Tibial nerve (tissue), 4 donors: ENCODE measurements around the gene IFIT3. TPM values are rescaled to one million over a fixed set of nuclear protein-coding genes. Genes with fewer than 3 reads are reported as not detected.
A peak's percentile ranks its signal among the peaks of the same experiment; 100 is the strongest.

ENCODE experiments used
- DNase-seq, 2 donors: peaks; one replicate each; pipeline ENCODE4 v3.0.0-alpha.2; 2019; ENCODE audit warnings: low spot score in 2 of 2
- H3K27ac ChIP-seq, 4 donors: fragments of 200-600 bp; sonication (generic) in 3 of 4; one replicate each; pipeline ENCODE4 v1.5.1; 2017 to 2019; ENCODE audit warnings: mild to moderate bottlenecking in 1 of 4
- H3K27me3 ChIP-seq, 2 donors: fragments of 200-600 bp; sonication (generic) in 1 of 2; one replicate each; pipeline versions ENCODE4 v1.5.1 to v1.6.0; 2017 to 2019
- H3K36me3 ChIP-seq, 3 donors: fragments of 200-600 bp; sonication (generic); one replicate each; pipeline ENCODE4 v1.5.1; 2018 to 2019
- H3K4me1 ChIP-seq, 4 donors: fragments of 200-600 bp; sonication (generic) in 3 of 4; one replicate each; pipeline ENCODE4 v1.5.1; 2017 to 2019
- H3K4me3 ChIP-seq, 4 donors: fragments of 200-600 bp; sonication (generic) in 3 of 4; one replicate each; pipeline ENCODE4 v1.5.1; 2017 to 2019; ENCODE audit warnings: mild to moderate bottlenecking in 1 of 4, moderate library complexity in 1 of 4
- H3K9me3 ChIP-seq, 4 donors: fragments of 200-600 bp; sonication (generic) in 3 of 4; one replicate each; pipeline ENCODE4 v1.5.1; 2017 to 2019
- EP300 ChIP-seq, 2 donors: sonication (generic); formaldehyde crosslinking; IDR thresholded peaks; one replicate each; pipeline ENCODE4 v1.6.1; 2017; ENCODE audit warnings: antibody characterized with exemption in 2 of 2, mild to moderate bottlenecking in 1 of 2
- POLR2A ChIP-seq, 2 donors: fragments of 450-650 bp; IDR thresholded peaks; one replicate each; pipeline ENCODE4 v1.6.1; 2017; ENCODE audit warnings: antibody characterized with exemption in 2 of 2, mild to moderate bottlenecking in 2 of 2, moderate library complexity in 2 of 2
- WGBS, 2 donors: methylation state at CpG; one replicate each; pipeline ENCODE4 v1.1.5; 2018; 5-methylcytosine and 5-hydroxymethylcytosine counted together
- total RNA-seq, 4 donors: library from RNA; depleted of rRNA; stranded (reverse); fragments of >200 nt; gene quantifications; one replicate each; pipeline ENCODE4 v1.1.0, GENCODE V29; 2016
- TF ChIP-seq, protein P1 (sequence below), 5 experiments: fragments of 200-600 bp in 3 of 5; fragments of 450-650 bp in 2 of 5; sonication (generic) in 3 of 5; IDR thresholded peaks; one replicate each; pipeline ENCODE4 v1.5.1; 2016 to 2019; ENCODE audit warnings: antibody characterized with exemption in 5 of 5, mild to moderate bottlenecking in 3 of 5, moderate library complexity in 2 of 5

Gene IFIT3
- total RNA-seq, 4 donors from 2014 or later: 7.2 to 24.9 (median 17.6) TPM

DNA sequence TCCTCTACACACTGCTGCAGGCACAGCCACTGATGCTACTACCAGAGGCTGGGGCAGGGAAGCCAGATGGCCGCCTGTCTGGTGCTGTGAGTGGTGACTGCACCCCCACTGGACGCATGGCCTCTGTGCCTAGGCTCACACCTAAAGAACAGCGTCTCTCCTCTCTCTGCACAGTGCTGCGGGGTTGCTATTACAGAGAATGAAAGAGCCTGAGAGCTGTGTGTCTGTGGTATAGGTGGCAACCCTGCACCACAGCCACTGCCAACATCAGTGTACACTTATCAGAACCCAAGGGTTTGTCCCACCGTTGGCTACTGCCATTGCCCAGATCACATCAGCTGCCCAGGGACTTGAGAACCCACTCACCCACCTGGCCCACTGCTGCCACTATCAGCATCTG, 30.0 kb upstream of the IFIT3 start:
- Histone ChIP-seq H3K4me1 (peaks cover 0 to 40% (median 20%) of the 10 kb centered on the region in 4 donors), H3K27ac (no peak overlapping the region), H3K36me3 (no peaks in the 10 kb centered on the region), H3K9me3 (no peaks in the 10 kb centered on the region), H3K27me3 (no peaks in the 10 kb centered on the region), H3K4me3 (no peak overlapping the region)
- WGBS, 2 donors: 100% methylated on average over 1 to 5 of the region's 5 CpGs
- TF ChIP-seq POLR2A (IDR thresholded peaks at IDR 0.05) (no peak), EP300 (IDR thresholded peaks at IDR 0.05) (no peak)
- TF ChIP-seq, protein P1, sequence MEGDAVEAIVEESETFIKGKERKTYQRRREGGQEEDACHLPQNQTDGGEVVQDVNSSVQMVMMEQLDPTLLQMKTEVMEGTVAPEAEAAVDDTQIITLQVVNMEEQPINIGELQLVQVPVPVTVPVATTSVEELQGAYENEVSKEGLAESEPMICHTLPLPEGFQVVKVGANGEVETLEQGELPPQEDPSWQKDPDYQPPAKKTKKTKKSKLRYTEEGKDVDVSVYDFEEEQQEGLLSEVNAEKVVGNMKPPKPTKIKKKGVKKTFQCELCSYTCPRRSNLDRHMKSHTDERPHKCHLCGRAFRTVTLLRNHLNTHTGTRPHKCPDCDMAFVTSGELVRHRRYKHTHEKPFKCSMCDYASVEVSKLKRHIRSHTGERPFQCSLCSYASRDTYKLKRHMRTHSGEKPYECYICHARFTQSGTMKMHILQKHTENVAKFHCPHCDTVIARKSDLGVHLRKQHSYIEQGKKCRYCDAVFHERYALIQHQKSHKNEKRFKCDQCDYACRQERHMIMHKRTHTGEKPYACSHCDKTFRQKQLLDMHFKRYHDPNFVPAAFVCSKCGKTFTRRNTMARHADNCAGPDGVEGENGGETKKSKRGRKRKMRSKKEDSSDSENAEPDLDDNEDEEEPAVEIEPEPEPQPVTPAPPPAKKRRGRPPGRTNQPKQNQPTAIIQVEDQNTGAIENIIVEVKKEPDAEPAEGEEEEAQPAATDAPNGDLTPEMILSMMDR (IDR thresholded peaks at IDR 0.05): no peak
- DNase-seq: no peak

DNA sequence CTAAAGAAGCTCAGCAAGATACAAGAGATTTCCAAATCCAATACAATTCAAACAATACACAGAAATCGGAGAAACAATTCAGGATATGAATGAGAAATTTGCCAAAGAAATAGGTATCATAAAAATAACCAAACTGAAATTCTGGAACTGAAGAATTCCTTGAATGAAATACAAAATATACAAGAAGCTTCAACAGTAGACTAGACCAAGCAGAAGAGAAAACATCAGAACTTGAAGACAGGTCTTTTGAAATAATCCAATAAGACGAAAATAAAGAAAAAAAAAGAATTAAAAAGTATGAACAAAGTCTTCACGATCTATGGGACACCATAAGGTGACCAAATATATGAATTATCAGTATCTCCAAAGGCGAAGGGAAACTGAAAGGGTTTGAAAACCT, 28.8 kb upstream of the IFIT3 start:
- no peak for DNase-seq
- Histone ChIP-seq H3K4me3 (no peak overlapping the region), H3K9me3 (no peaks in the 10 kb centered on the region), H3K27me3 (no peaks in the 10 kb centered on the region), H3K36me3 (no peaks in the 10 kb centered on the region), H3K27ac (no peak overlapping the region), H3K4me1 (peaks cover 0 to 52% (median 31%) of the 10 kb centered on the region in 4 donors)
- TF ChIP-seq, protein P1 (IDR thresholded peaks at IDR 0.05): no peak
- TF ChIP-seq POLR2A (IDR thresholded peaks at IDR 0.05): no peak
- TF ChIP-seq EP300 (IDR thresholded peaks at IDR 0.05): no peak
- 83 to 84% methylated on average over 4 of the region's 4 CpGs for WGBS, 2 donors

DNA sequence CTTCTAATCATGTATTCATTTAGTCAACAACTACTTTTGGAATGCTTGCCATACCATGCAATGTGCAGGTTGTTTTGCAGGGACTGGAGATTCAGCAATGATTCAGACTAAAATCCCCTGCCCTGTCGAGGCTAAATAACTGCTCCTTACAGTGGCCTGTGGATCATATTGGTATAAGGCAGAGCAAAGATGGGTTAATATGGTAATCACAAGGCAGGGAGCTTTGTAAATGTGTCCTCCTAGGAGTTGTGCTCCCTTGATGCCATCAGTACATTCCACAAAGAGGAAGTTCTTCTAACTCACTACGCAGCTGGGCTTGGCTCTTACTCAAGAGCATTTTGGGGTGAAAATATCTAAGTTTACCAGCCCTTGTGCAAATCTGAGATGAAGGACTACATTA, 26.6 kb upstream of the IFIT3 start:
- Histone ChIP-seq H3K36me3 (peaks cover 0 to 8% (median 0%) of the 10 kb centered on the region in 3 donors), H3K4me3 (peak overlapping the region; percentile 40 to 60 (median 54)), H3K9me3 (no peaks in the 10 kb centered on the region), H3K4me1 (peaks cover 0 to 54% (median 34%) of the 10 kb centered on the region in 4 donors), H3K27ac (peak overlapping the region; percentile 82 to 96 (median 90)), H3K27me3 (no peaks in the 10 kb centered on the region)
- WGBS, 2 donors: 0% methylated on average over 2 of the region's 2 CpGs
- DNase-seq: peak in 1 of 2 donors; percentile 51
- no peak for TF ChIP-seq EP300 (IDR thresholded peaks at IDR 0.05)
- TF ChIP-seq POLR2A (IDR thresholded peaks at IDR 0.05): no peak
- TF ChIP-seq, protein P1 (IDR thresholded peaks at IDR 0.05): no peak

DNA sequence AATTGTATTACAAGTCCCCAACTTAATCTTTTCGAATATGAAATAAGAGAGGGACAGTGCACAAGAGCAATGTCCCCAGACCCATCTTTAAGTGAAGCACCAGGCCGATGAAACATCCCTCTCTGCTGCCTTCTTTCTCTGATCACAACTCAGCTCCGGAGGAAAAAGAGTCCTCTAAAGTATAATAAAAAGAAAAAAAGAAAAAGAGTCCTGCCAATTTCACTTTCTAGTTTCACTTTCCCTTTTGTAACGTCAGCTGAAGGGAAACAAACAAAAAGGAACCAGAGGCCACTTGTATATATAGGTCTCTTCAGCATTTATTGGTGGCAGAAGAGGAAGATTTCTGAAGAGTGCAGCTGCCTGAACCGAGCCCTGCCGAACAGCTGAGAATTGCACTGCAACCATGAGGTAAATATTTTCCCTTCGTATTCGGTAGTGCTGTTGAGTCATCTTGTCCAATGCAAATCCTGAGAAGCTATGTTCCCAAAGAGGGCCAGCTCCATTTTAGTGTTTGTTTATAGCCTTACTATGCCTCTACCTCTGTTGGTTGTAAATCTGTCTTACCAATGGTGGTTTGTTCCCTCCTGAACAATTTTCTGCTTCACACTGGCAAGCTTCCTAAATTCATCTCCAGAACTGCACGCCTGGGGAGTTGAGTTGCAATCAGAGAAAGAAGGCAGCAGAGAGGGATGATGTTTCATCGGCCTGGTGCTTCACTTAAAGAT, 25.9 kb upstream of the IFIT3 start, which contains the start of gene IFIT2:
TSS of gene IFIT2 (plus strand) at position 326 of the 725 bp plus-strand sequence. CDS start at position 404, 78 bp downstream.
- 0 to 1% methylated on average over 10 of the region's 10 CpGs for WGBS, 2 donors
- Histone ChIP-seq H3K4me3 (peak within 1 kb of the TSS; percentile 40 to 60 (median 54)), H3K36me3 (peaks cover 0 to 14% (median 0%) of the 10 kb centered on the region in 3 donors), H3K4me1 (peaks cover 0 to 48% (median 31%) of the 10 kb centered on the region in 4 donors), H3K27me3 (no peaks in the 10 kb centered on the region), H3K27ac (peak within 1 kb of the TSS; percentile 82 to 96 (median 90)), H3K9me3 (no peaks in the 10 kb centered on the region)
- no peak for DNase-seq
- TF ChIP-seq, protein P1 (IDR thresholded peaks at IDR 0.05): peak in 2 of 5 experiments; percentile 14 to 24
- peak in 1 of 2 donors; percentile 59 for TF ChIP-seq POLR2A (IDR thresholded peaks at IDR 0.05)
- TF ChIP-seq EP300 (IDR thresholded peaks at IDR 0.05): peak; percentile 4 to 91

DNA sequence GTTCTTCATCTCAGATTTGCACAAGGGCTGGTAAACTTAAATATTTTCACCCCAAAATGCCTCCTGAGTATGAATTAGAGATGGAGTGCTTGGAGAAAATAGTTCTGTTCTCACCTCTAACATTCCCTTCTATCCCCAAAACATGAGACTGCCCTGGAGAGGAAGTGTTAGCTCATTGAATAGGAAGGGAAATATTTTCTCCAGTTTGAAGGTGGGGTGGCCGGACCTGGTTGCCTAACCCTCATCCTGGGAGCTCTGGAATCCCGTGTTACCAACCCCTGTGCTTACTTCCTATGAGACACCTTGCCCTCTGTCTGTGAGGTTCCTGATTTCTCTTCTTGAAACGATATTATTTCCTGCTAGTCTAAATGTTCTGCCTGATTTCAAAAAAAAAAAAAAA, 25.2 kb upstream of the IFIT3 start:
- Histone ChIP-seq H3K27me3 (no peaks in the 10 kb centered on the region), H3K4me3 (peak overlapping the region; percentile 40 to 60 (median 54)), H3K9me3 (no peaks in the 10 kb centered on the region), H3K27ac (peak overlapping the region; percentile 82 to 96 (median 90)), H3K36me3 (peaks cover 0 to 21% (median 0%) of the 10 kb centered on the region in 3 donors), H3K4me1 (peaks cover 0 to 47% (median 29%) of the 10 kb centered on the region in 4 donors)
- TF ChIP-seq, protein P1 (IDR thresholded peaks at IDR 0.05): no peak
- TF ChIP-seq POLR2A (IDR thresholded peaks at IDR 0.05) (no peak), EP300 (IDR thresholded peaks at IDR 0.05) (no peak)
- 1% methylated on average over 3 of the region's 3 CpGs for WGBS, 2 donors
- no peak for DNase-seq
